Diencephalon (tissue), 1 donor: Measurements from ENCODE around the gene FCRL4. TPM values are rescaled to one million over a fixed set of nuclear protein-coding genes. Genes with fewer than 3 reads are reported as not detected.

Source experiments
- total RNA-seq: library from RNA; depleted of rRNA; stranded (reverse); fragments of >200 nt; gene quantifications from one replicate; pipeline ENCODE4 v1.2.3, GENCODE V29; 2014

FCRL4 gene
- total RNA-seq: not detected

DNA sequence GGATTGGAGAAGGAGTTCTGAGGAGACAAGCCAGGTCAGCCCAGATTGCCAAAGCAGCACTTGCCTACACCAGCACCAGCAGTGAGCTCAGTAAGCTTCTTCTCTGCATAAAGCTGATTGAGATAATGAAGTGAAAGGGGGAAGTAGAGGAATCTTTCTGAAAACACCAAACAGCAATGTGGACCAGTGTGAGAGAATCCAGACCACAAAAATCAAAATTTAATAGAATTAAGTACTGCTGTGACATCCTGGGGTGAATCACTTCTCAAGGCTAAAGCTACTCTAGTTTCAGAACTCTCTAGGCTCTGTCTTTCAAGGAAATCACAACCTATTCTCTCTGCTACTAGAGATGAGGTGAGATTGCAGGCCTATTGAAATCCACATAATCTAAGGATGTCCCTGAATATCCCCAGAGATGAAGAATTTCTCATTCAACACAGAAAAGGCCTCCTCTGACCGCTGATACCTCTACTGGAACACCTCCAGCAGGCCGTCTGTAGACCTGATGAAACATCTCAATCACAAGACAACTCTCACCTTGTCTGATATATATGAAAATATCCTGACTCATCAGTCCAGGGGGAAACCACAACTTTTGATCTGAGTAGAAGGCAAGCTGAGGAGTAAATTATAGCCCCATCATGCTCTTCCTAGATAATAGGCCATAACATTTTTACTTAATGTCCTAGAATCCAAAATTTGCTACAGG is at the start of gene FCRL4:
Gene FCRL4, minus strand, starts transcription at position 127 of the 709 bp plus-strand sequence. CDS start 141 bp downstream, outside the sequence.

DNA sequence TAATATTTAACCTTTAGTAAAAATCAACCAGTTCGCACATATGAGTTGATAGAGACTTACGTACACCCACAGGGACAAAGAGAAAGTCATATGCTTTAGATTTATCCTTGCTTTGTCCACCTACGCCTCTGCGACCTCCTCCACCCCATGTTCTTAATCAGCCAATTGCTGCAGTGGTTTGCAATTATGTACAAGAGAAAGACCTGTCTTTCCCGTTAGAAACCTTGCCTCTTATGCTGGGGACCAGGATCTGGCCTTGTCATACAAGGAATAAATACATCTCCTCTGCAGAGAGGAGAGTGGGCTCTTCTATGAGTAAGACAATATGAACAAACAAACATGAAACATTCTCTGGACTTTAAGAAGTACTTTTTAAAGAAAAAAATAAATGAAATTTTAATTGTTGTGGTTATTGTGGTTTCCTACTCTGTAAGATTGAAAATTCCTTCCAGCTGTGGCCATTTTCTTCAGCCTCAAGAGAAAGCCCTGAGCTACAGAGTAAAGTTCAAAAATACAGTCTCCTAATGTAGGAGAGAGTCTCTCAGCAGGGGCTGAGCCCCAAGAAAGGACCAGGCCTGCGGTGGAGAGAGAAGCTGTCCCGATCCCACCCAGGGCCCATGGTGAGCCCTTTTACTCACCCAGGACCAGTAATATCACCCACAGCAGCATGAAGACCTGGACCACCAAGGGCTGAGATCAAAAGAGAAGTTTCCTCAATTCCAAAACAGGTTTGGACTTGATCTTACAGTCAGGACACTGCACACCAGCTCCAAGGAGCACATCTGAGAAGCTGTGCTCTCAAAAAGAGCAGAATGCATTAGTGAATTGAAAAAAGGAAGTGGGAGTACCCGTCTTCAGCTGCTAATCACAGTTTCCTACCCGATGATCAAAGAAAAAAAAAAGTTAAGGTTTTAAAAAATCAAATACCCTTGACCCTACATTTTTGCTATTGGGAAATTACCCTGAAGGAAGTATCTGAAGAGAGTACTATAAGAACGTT is 45.9 kb downstream of the FCRL4 start, which contains the start of gene FCRL5:
Gene FCRL5, minus strand, starts transcription at position 822 of the 1,000 bp plus-strand sequence. Its CDS starts 153 bp downstream, at position 669.

Other genes with a start within 250 kb of the FCRL4 start
- not detected for gene FCRL5, start 45.6 kb downstream of the FCRL4 start, total RNA-seq
- not detected for gene FCRL3, start 102.7 kb upstream of the FCRL4 start, total RNA-seq
- gene FCRL2, start 179.0 kb upstream of the FCRL4 start, total RNA-seq: not detected
- gene FCRL1, start 222.0 kb upstream of the FCRL4 start, total RNA-seq: 0.23 TPM
- gene CD5L, start 243.7 kb upstream of the FCRL4 start, total RNA-seq: 0.69 TPM